Spleen (tissue), 7 donors: Measurements from ENCODE around the gene C1QTNF1.

Source experiments
- CTCF ChIP-seq, 11 experiments: fragments of 200-600 bp in 7 of 11; fragments of 450-650 bp in 4 of 11; sonication (generic) in 4 of 11; IDR thresholded peaks in 8 of 11; conservative IDR thresholded peaks in 3 of 11; 1 replicate in 7 of 11; 2 replicates in 4 of 11; pipeline versions ENCODE4 v1.4.0 to v1.8.0; 2016 to 2021; ENCODE audit warnings: antibody characterized with exemption in 11 of 11, inconsistent platforms in 4 of 11, mild to moderate bottlenecking in 1 of 11
- POLR2A ChIP-seq, 3 donors: fragments of 450-650 bp; IDR thresholded peaks; one replicate each; pipeline ENCODE4 v1.5.1; 2017; ENCODE audit warnings: antibody characterized with exemption in 3 of 3, mild to moderate bottlenecking in 1 of 3
- POLR2AphosphoS5 ChIP-seq, 3 donors: sonication (generic); formaldehyde crosslinking; IDR thresholded peaks; one replicate each; pipeline ENCODE4 v1.5.1; 2017; ENCODE audit warnings: antibody characterized with exemption in 3 of 3
- donor health status: DM: no; HTN: no; CAD: no; lungs with moderate emphysema.
- donor health status: DM: no; HTN: no; CAD: no.
- donor health status: DM: no; HTN: no; CAD: no.

DNA sequence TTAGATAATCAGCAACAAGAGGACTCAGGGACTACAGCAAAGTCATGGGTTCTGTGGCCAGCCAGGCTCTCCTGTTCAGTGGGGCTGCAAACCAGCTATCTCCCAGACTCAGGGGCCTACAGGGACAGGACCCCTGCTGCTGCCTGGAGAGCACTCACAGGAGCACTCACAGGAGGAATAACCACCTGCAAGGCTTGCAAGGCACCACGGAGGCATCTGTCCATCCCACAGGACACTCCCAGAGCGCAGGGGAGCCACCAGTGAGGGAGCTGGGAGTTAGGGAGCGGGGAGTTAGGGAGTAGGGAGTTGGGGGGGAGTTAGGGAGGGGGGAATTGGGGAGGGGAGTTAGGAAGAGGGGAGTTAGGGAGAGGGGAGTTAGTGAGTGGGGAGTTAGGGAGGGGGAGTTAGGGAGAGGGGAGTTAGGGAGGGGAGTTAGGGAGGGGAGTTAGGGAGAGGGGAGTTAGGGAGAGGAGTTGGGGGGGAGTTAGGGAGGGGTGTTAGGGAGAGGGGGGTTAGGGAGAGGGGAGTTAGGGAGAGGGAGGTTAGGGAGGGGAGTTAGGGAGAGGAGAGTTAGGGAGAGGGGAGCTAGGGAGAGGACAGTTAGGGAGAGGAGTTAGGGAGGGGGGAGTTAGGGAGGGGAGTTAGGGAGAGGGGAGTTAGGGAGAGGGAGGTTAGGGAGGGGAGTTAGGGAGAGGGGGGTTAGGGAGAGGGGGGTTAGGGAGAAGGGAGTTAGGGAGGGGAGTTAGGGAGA lies 20.1 kb upstream of the C1QTNF1 start:
- TF ChIP-seq CTCF (IDR thresholded peaks at IDR 0.05 in 8 of 11, conservative IDR thresholded peaks at IDR 0.05 in 3 of 11) (no peak), POLR2A (IDR thresholded peaks at IDR 0.05) (no peak), POLR2AphosphoS5 (IDR thresholded peaks at IDR 0.05) (no peak)
